IgD-negative memory B cell (primary cell): Measurements from ENCODE around the gene VGLL4. TPM values are rescaled to one million over a fixed set of nuclear protein-coding genes. Genes with fewer than 3 reads are reported as not detected.

ENCODE experiments used
- H3K27ac Mint-ChIP-seq, 3 donors: one replicate each; pipeline ENCODE4 v1.8.0; 2020 to 2022; ENCODE audit warnings: mild to moderate bottlenecking in 3 of 3, mixed read lengths in 3 of 3, moderate library complexity in 1 of 3
- H3K27me3 Mint-ChIP-seq: one replicate; pipeline ENCODE4 v1.8.0; 2021; ENCODE audit warnings: mixed read lengths
- H3K36me3 Mint-ChIP-seq: one replicate; pipeline ENCODE4 v1.8.0; 2020; ENCODE audit warnings: mild to moderate bottlenecking, mixed read lengths
- H3K4me1 Mint-ChIP-seq, 3 donors: one replicate each; pipeline ENCODE4 v1.8.0; 2020 to 2022; ENCODE audit warnings: mixed read lengths in 3 of 3, mild to moderate bottlenecking in 1 of 3
- H3K4me3 Mint-ChIP-seq, 4 donors: one replicate each; pipeline ENCODE4 v1.8.0; 2020 to 2022; ENCODE audit warnings: mild to moderate bottlenecking in 4 of 4, mixed read lengths in 4 of 4, moderate library complexity in 3 of 4
- H3K9me3 Mint-ChIP-seq, 3 donors: one replicate each; pipeline ENCODE4 v1.8.0; 2020 to 2021; ENCODE audit warnings: mixed read lengths in 3 of 3, mild to moderate bottlenecking in 1 of 3
- polyA plus RNA-seq: library from polyadenylated mRNA; unstranded; fragments of 300-500 nt; fragmentation: Illumina TruSeq; gene quantifications from one replicate; pipeline ENCODE4 v1.2.3, GENCODE V29; 2021

VGLL4 gene
- polyA plus RNA-seq, 1 donor from 2014 or later = 28.6 TPM

DNA sequence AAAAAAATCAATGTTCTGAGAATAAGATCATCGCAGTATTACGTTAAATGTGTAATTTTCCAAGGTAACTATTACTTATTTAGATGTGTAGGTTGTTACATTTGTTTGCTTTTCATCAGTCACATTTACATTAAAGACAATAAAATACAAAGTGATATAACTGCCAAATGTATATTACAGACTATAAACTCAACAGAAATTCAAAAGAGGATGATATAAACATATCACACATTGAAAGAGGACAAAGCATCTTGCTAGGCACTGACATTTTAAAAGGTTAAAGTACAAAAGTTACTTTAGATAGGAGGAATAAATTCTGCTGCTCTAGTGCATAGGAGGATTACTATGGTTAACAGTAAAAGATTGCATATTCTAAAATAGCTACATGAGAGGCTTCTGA lies 16.1 kb downstream of the VGLL4 start:
- peaks cover 5% of the 10 kb centered on the region for H3K36me3 Mint-ChIP-seq
- H3K27ac Mint-ChIP-seq = no peak overlapping the region
- no peaks in the 10 kb centered on the region for H3K9me3 Mint-ChIP-seq
- no peaks in the 10 kb centered on the region for H3K27me3 Mint-ChIP-seq
- H3K4me1 Mint-ChIP-seq = peaks cover 31 to 52% (median 45%) of the 10 kb centered on the region in 3 donors
- peak overlapping the region in 1 of 4 donors; percentile 49 for H3K4me3 Mint-ChIP-seq

DNA sequence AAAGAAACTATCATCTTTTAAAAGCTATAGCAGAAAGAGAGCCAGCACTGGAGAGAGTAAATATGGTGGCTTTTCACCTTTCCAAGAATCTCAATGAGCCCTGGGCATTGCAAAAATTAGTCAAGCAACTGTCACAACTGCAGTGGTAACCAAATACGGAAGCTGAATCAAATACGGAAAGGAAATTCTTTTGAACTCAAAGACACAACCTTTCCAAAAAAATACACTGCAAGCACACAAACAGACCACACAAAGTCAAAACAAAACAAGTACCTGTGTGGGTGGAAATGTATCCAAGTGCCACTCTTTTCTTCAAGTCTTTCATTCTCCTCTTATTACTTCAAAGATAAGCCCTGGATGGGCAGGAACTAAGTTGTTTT lies 17.6 kb downstream of the VGLL4 start:
- Mint-ChIP-seq H3K4me1 (peaks cover 34 to 55% (median 42%) of the 10 kb centered on the region in 3 donors), H3K27ac (no peak overlapping the region), H3K9me3 (no peaks in the 10 kb centered on the region), H3K4me3 (peak overlapping the region in 1 of 4 donors; percentile 68), H3K36me3 (peaks cover 5% of the 10 kb centered on the region), H3K27me3 (no peaks in the 10 kb centered on the region)

DNA sequence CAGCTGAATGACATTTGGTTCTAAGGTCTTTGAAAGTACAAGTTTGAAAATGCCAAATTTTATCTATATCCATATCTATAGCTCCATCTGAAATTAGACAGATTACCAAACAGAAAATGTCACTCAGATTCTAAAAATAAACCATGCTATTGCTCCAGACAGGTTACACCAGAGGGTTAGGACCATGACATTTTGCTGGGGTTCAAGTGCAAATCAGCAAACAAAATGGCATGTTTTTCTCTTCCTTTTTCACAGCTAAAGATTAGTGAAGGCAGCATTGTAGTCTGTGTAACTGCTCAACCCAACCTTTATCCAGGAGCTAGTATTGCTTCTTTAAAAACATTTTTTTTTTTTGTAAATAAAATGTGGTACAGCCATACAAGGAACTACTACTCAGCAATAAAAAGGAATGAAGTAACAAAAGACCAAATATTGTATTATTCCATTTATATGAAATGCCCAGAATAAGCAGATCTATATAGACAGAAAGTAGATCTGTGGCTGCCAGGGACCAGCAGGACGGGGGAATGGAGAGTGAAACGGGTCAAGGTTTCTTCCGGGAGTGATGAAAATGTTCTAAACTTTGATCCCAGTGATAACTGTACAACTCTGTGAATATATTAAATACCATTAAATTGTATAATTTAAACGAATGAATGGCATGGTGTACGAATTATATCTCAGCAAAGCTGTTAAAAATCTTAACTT lies 18.2 kb downstream of the VGLL4 start:
- Mint-ChIP-seq H3K27ac (peak overlapping the region in 1 of 3 donors; percentile 45), H3K27me3 (no peaks in the 10 kb centered on the region), H3K4me3 (no peak overlapping the region), H3K36me3 (peaks cover 3% of the 10 kb centered on the region), H3K4me1 (peaks cover 37 to 54% (median 43%) of the 10 kb centered on the region in 3 donors), H3K9me3 (no peaks in the 10 kb centered on the region)

DNA sequence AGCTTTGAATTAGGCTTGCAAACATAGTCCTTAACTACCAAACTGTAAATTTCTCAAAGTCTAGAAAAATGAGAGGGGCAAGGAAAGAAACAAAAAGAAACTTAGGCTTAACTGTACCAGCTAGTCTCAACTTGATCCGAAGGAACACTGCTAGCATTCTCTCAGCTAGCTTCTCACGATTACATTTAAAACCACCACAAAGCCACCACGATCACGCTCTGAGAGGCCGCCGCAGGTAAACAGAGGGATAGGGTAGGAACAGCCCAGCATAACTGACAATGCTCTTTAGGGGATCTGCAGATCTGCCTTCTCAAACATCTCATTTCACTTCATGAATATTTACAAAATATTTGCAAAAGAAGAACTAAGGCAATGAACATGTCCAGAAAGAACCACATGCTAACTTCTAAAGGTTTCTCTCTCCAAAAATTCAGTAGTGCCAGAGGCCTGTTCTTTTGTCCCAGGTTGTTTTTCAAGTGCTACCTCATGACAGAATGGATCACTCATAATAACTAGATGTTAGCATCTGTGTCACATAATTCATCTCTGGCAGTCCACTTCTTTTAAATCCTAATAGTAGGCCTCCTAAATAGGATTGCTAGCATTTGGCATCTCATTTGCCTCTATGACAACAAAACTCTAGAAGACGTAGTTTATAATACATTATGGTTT lies 18.9 kb downstream of the VGLL4 start:
- H3K9me3 Mint-ChIP-seq = no peaks in the 10 kb centered on the region
- peak overlapping the region in 1 of 3 donors; percentile 45 for H3K27ac Mint-ChIP-seq
- peak overlapping the region in 2 of 4 donors; percentile 6 to 46 for H3K4me3 Mint-ChIP-seq
- peaks cover 39 to 56% (median 48%) of the 10 kb centered on the region in 3 donors for H3K4me1 Mint-ChIP-seq
- peaks cover under 1% of the 10 kb centered on the region for H3K36me3 Mint-ChIP-seq
- no peaks in the 10 kb centered on the region for H3K27me3 Mint-ChIP-seq

DNA sequence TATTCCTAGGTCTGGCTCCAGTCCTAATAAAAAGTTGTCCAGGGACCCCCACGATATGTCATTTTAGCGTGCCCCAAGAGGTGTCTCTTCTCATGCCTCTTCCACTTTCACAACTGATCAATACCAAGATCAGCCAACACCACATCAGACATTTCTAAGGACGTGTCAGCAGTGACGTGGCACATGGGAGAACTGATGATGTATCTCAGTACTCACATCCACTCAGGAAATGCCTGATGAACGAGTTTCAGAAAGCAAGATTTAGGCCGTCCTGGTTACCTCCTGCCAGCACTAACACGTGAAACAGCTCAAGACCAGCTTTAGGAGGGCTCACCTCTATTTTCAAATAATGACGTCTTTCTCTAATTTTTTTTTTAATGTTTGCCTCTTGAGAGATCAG lies 19.6 kb downstream of the VGLL4 start:
- H3K9me3 Mint-ChIP-seq = no peaks in the 10 kb centered on the region
- no peaks in the 10 kb centered on the region for H3K36me3 Mint-ChIP-seq
- H3K27ac Mint-ChIP-seq = no peak overlapping the region
- no peaks in the 10 kb centered on the region for H3K27me3 Mint-ChIP-seq
- peaks cover 41 to 62% (median 54%) of the 10 kb centered on the region in 3 donors for H3K4me1 Mint-ChIP-seq
- peak overlapping the region in 2 of 4 donors; percentile 6 to 46 for H3K4me3 Mint-ChIP-seq

DNA sequence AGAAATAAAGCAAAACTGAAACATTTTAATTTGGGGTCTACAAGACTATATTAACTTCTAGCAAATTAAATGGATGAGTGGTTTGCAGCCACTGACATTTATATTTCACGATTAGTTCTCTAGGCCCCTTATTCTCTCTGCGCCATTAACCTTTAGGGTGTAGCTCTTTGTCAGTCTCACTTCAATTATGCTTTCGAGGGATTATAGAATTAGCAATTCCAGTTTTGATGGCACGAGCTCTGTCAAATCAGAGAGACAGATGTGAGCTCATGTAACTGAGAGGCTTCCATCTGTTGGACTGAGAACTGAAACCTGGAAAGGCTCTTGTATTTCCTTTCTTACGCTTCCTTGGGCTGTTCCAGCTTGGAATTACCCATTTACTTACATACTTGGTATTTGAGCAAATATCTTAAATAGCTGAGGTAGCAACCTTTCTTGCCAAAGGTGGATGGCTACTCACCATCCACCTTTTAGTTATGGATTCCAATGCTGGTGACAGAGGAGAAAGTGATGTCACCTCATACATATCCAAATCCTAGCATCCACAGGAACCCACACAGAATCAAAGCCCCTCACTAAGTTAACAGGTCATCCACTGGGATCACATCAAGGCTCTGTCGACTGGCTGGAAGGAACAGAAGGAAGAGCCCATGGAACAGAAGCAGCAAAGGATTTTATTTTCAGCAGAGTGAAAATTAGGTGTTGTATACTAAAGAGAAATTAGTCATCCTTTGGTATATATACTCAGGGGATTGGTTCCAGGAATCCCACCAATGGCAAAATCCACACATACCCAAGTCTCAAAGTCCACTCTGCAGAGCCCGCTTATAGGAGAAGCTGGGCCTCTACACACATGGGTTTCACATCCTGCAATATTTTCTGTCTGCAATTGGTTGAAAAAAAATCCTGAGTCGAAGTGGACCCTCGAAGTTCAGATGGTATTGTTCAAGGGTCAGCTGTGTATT lies 20.8 kb downstream of the VGLL4 start:
- Mint-ChIP-seq H3K27me3 (no peaks in the 10 kb centered on the region), H3K27ac (no peak overlapping the region), H3K9me3 (no peaks in the 10 kb centered on the region), H3K4me3 (peak overlapping the region in 1 of 4 donors; percentile 48), H3K4me1 (peaks cover 42 to 66% (median 56%) of the 10 kb centered on the region in 3 donors), H3K36me3 (no peaks in the 10 kb centered on the region)

DNA sequence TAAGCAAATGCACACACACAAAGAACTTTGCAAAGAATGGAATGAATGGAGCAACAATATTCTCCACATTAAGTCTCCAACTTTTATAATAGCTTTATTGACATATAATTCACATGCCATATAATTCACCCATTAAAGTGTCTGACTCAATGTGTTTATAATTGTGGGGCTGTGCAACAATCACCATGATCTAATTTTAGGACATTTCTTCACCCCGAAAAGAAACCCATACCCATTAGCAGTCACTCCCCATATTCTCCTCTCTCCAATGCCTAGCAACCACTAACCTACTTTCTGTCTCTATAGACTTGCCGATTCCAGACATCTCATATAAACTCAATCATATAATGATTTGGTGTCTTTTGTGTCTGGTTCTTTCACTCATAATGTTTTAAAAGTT lies 22.6 kb downstream of the VGLL4 start:
- H3K4me1 Mint-ChIP-seq = peaks cover 38 to 57% (median 46%) of the 10 kb centered on the region in 3 donors
- no peak overlapping the region for H3K4me3 Mint-ChIP-seq
- H3K36me3 Mint-ChIP-seq = no peaks in the 10 kb centered on the region
- no peak overlapping the region for H3K27ac Mint-ChIP-seq
- H3K27me3 Mint-ChIP-seq = no peaks in the 10 kb centered on the region
- H3K9me3 Mint-ChIP-seq = no peaks in the 10 kb centered on the region

DNA sequence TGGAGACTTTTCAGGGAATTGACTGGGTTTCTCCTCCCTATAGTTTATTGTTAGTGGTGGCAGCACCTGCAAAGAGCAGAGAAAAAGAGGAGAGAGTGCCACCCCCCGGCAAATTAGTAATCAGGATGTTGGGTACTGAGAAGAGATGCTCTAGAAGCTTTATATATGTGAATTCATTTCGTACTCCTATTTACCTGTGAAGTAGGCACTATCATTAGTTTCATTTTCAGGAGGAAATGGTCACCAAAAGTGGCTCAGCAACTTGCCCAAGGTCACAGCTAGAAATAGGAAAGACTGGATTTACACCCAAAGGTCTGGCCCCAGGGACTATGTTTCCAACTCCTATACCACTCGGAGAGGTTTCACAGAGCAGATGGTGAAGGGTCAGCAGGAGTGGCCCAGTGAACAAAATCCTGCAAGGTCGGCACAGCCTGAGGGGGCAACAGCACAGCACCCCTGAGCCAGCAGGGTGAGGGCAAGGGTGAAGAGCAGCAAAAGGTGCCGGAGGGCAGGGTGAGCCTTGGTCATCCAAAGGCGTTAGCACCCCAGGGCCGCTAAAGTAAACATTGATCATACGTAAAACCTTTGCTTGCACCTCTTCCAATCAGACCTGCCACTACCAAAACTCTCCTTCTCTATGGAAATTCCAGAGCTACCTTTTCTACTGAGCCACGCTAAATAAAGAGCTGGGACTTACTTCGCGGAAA lies 23.6 kb downstream of the VGLL4 start:
- H3K4me3 Mint-ChIP-seq = no peak overlapping the region
- H3K36me3 Mint-ChIP-seq = no peaks in the 10 kb centered on the region
- peak overlapping the region in 1 of 3 donors; percentile 81 for H3K27ac Mint-ChIP-seq
- H3K27me3 Mint-ChIP-seq = no peaks in the 10 kb centered on the region
- H3K4me1 Mint-ChIP-seq = peaks cover 33 to 48% (median 41%) of the 10 kb centered on the region in 3 donors
- H3K9me3 Mint-ChIP-seq = no peaks in the 10 kb centered on the region

DNA sequence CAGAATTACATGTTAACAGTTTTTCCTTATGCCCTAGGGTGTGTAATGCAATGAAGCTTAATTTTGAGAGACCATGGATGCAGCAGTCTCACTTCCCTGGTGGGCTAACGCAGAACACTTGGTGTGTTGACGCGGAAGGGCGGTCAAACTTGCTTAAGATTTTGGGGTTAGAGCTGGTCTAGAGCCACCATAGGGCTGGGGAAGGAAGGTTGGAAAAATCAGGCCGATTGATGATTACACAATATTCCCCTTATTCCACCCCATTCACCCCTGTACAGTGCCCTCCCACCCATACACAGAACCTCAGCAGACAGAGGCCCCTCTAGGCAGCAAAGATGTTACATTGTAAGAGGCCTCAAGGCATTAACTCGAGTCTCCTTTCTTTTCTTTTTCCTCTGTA lies 24.3 kb downstream of the VGLL4 start:
- Mint-ChIP-seq H3K9me3 (no peaks in the 10 kb centered on the region), H3K27ac (peak overlapping the region in 2 of 3 donors; percentile 21 to 81), H3K4me3 (no peak overlapping the region), H3K36me3 (no peaks in the 10 kb centered on the region), H3K27me3 (no peaks in the 10 kb centered on the region), H3K4me1 (peaks cover 26 to 41% (median 36%) of the 10 kb centered on the region in 3 donors)

DNA sequence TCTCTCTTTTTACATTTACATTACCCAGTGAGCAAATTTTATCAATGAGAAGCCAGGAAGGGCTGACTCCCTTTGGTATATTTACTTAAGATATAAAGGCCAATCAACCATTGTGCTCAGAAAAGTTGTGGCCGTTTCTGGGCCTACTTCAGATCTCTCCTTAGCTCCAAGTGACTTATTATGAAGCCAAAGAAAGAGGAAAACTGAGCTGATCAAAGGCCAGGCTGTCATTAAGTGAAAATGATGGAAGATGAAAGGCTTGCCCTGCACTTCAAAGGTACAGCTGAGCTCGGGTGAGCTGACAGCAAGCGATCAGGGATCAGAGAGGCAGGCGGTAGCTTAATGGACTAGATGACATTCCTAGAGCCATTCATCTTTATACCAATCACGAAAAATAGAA lies 24.8 kb downstream of the VGLL4 start:
- H3K36me3 Mint-ChIP-seq = no peaks in the 10 kb centered on the region
- H3K9me3 Mint-ChIP-seq = no peaks in the 10 kb centered on the region
- H3K4me3 Mint-ChIP-seq = no peak overlapping the region
- H3K27me3 Mint-ChIP-seq = no peaks in the 10 kb centered on the region
- peak overlapping the region in 1 of 3 donors; percentile 21 for H3K27ac Mint-ChIP-seq
- peaks cover 21 to 39% (median 31%) of the 10 kb centered on the region in 3 donors for H3K4me1 Mint-ChIP-seq

DNA sequence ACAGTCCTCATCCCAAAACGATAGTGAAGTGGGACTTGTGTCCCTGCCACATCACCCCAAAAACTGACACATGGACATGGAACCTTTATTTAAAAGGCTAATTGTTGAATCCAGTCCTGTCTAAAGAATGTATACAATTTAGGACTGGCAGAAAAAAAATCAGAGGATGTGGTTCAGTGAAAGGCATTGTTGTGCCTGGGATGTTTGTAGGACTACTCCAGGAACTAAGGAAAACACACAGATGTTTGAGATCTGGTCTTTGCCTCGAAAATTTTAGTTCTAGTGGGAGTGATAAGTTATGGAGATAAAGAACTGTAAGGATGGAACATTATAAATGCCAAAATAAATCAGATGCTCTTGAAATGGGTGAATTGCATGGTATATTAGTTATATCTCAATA lies 27.2 kb downstream of the VGLL4 start:
- Mint-ChIP-seq H3K4me3 (no peak overlapping the region), H3K27ac (peak overlapping the region in 1 of 3 donors; percentile 63), H3K27me3 (no peaks in the 10 kb centered on the region), H3K36me3 (no peaks in the 10 kb centered on the region), H3K9me3 (no peaks in the 10 kb centered on the region), H3K4me1 (peaks cover 21 to 32% (median 26%) of the 10 kb centered on the region in 3 donors)

DNA sequence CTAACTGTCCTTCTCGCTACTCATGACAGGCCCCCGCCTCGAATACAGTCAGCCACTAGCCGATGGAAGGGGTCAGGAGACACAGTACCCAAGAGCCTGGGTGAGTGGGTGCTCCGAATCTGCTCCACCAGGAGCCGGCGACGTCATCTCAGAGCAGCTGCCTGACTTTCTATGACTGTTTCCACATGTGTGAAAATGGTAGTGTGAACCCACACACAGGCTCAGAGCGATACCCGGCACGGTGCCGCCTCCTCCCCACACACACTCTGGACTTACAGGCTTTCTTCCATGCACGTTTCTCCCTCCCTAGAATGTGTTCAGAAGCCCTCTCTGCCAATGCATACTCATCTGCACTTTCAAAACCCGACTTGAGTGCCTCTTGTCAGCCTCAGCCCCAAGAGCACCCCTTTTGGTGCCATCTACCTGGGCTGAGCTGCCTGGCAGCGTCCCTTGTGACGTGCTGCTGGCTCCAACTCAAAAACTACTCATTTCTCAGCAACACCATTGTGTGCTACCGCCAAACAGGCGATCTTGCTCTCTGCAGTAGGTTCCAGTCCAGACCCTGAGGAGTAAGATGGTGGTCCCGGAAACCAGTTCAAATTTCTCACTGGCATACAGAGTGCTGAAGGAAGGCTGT lies 29.7 kb downstream of the VGLL4 start:
- Mint-ChIP-seq H3K27me3 (no peaks in the 10 kb centered on the region), H3K4me3 (peak overlapping the region in 1 of 4 donors; percentile 9), H3K36me3 (peaks cover 3% of the 10 kb centered on the region), H3K9me3 (no peaks in the 10 kb centered on the region), H3K27ac (no peak overlapping the region), H3K4me1 (peaks cover 13 to 22% (median 16%) of the 10 kb centered on the region in 3 donors)

DNA sequence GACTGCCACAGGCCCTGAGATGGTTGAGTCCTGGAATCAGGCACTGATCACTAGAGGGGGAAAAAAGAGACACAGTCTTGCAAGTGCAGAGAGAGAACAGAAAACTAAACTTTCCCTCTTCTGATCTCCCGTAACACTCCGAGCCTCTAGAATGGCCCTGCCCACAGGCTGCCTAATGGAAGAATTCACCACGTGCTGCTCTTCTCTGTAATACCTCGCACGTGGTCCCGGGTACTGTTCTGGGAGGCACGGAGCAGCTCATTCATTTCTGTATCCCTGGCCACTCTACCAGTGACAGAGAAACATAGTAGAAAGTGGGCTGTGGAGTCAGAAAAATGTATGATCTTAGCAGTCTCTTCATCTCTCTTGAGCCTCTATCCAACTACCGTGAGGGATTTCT lies 30.4 kb downstream of the VGLL4 start:
- Mint-ChIP-seq H3K36me3 (peaks cover 3% of the 10 kb centered on the region), H3K4me3 (peak overlapping the region in 1 of 4 donors; percentile 18), H3K4me1 (peaks cover 13 to 20% (median 17%) of the 10 kb centered on the region in 3 donors), H3K9me3 (no peaks in the 10 kb centered on the region), H3K27ac (peak overlapping the region in 1 of 3 donors; percentile 71), H3K27me3 (no peaks in the 10 kb centered on the region)
